NT2/D1 (cell line): Measurements from ENCODE around the gene OPRL1.

Experiments used
- YY1 ChIP-seq: IDR thresholded peaks from 2 replicates; pipeline ENCODE4 v1.6.1; 2011; ENCODE audit not compliant: insufficient read length, insufficient read depth
- ZNF274 ChIP-seq: IDR thresholded peaks from 2 replicates; pipeline ENCODE4 v1.6.1; 2011; ENCODE audit warnings: mild to moderate bottlenecking, low read depth, low read length

GRCh38 chr20:64106435-64106961, 26.6 kb downstream of the OPRL1 start:
- TF ChIP-seq ZNF274 (no peak), YY1 (no peak)
